RPMI8226 (cell line): ENCODE data around the gene RASSF5.
"Not testable (repeated sequence)": the region's sequence is repeated elsewhere in the genome, so short reads cannot be mapped to it uniquely, and the experiment has no call there.

Source experiments
- DNase-seq: peaks from one replicate; pipeline ENCODE4 v3.0.0-alpha.2; 2015

The RASSF5 gene

GRCh38 chr1:206477110-206477509 is 30.2 kb upstream of the RASSF5 start:
- no peak for DNase-seq

- DNase-seq = no peak
Measured at GRCh38 chr1:206477581-206478380, 29.6 kb upstream of the RASSF5 start.

- no peak for DNase-seq
Measured at GRCh38 chr1:206478746-206479145, 28.6 kb upstream of the RASSF5 start.

- peak; percentile 79 for DNase-seq
Measured at GRCh38 chr1:206479183-206480125, 27.9 kb upstream of the RASSF5 start.

GRCh38 chr1:206480211-206480610 is 27.1 kb upstream of the RASSF5 start:
- no peak for DNase-seq

GRCh38 chr1:206482611-206483010 is 24.7 kb upstream of the RASSF5 start:
- no peak for DNase-seq

GRCh38 chr1:206483864-206484263 is 23.5 kb upstream of the RASSF5 start:
- DNase-seq = not testable (repeated sequence)

- no peak for DNase-seq
Measured at GRCh38 chr1:206484901-206485300, 22.4 kb upstream of the RASSF5 start.

GRCh38 chr1:206486995-206487788 is 20.1 kb upstream of the RASSF5 start:
- no peak for DNase-seq

- no peak for DNase-seq
Measured at GRCh38 chr1:206487970-206488369, 19.4 kb upstream of the RASSF5 start.

GRCh38 chr1:206488466-206488865 is 18.9 kb upstream of the RASSF5 start:
- no peak for DNase-seq

GRCh38 chr1:206489980-206490770 is 17.2 kb upstream of the RASSF5 start:
- peak; percentile 80 for DNase-seq

- no peak for DNase-seq
Measured at GRCh38 chr1:206490771-206491405, 16.4 kb upstream of the RASSF5 start.

GRCh38 chr1:206491616-206492015 is 15.7 kb upstream of the RASSF5 start:
- no peak for DNase-seq

- DNase-seq = no peak
Measured at GRCh38 chr1:206492589-206492988, 14.7 kb upstream of the RASSF5 start.

GRCh38 chr1:206493279-206493678 is 14.1 kb upstream of the RASSF5 start:
- no peak for DNase-seq

- no peak for DNase-seq
Measured at GRCh38 chr1:206495011-206495461, 12.3 kb upstream of the RASSF5 start.

GRCh38 chr1:206495493-206496046 is 11.8 kb upstream of the RASSF5 start:
- no peak for DNase-seq

GRCh38 chr1:206496131-206496793 is 11.1 kb upstream of the RASSF5 start:
- DNase-seq = peak; percentile 43

GRCh38 chr1:206497363-206497762 is 10.0 kb upstream of the RASSF5 start:
- no peak for DNase-seq

- no peak for DNase-seq
Measured at GRCh38 chr1:206497774-206498173, 9.6 kb upstream of the RASSF5 start.
